ENCODE measurements around the gene SAPCD1.

The SAPCD1 gene

DNA sequence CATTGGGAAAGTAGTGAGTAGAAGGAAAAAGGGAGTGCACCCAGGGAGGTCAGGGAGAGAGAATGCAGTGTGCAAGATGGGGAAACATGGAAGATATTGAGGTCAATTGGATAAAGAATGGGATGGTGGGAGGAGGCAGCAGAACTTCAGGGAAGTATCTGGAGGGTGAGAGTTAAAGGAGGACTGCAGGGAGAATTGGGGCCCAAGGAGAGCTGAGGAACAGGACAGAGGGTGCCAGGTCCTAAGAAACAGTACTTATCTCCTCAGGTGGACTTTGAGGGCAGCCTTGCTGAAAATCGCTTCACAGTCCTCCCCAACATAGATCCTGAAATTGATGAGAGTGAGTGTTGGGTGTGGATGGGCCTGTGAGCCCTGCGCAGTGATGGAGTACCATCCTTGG lies 4.2 kb upstream of the SAPCD1 start:
- DNase-seq = no peak

GRCh38 chr6:31760790-31761189 lies 1.7 kb upstream of the SAPCD1 start:
- no peak for DNase-seq

DNA sequence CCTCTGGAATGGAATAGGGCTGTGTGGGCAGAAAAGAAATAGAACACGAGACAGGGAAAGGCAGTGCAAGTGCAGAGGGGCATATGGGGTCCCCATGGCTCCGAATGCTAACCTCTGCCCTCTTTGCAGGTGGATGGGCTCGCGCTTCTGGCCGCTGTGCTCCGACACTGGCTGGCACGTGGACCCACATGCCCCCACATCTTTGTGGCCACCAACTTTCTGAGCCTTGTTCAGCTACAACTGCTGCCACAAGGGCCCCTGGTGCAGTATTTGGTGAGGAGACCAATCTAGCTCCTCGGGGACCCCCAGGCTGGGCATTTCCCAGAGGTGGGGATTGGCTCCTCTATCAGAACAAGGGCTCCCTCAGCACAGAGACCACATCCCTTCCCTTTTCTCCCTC lies 1.1 kb upstream of the SAPCD1 start:
- no peak for DNase-seq

GRCh38 chr6:31762878-31763618 lies 592 bp downstream of the SAPCD1 start:
- no peak for DNase-seq

DNA sequence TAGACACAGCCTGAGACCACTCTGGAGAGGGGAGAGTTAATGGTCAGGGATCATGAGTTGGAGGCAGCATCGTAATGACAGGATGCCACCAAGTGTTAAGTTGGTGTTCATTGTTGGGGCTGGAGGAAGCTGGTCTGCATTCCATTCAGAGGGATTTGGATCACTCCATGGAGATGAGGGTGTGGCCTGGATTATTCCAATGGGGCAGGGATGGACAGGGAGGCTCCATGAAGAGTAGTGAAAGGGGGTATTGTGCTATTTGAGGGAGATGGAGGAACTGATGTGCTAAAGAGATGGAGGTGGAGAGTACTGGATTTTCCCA lies 1.1 kb downstream of the SAPCD1 start:
- no peak for DNase-seq

DNA sequence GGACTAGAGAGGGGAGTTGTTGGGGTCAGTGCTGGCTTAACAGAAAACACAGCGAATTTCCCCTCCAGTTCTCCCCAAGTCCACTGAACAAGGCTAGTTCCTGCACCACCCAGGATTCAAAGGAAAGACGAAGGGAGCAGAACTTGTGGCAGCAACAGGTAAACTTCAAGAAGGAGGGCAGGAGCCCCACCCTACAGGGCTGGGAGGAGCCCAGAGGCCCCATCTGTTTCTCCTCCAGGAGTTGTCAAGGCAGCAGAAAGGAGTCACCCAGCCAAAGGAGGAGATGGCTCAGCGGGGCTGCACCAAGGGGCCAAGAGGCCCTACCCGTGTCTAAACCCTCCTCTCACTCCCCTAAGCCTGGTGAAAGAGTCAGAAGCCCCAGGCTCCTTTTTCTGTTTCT lies 1.7 kb downstream of the SAPCD1 start:
- DNase-seq = no peak

DNA sequence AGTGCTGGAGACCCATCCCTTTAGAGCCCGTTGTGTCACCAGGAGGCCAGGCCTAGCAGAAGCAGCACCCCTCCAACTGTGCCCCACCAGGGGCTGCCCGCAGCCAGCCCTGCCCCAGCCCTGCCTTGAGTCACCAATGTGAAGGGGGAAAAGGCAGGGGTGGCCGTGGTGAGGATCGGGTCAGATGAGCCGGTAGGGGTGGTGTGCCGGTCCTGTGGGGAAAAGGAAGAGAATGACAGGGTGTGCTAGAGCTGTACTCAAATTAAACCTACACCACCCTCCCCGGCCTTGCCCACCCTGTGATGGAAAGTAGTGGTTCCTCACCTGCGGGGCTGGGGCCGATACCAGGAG lies 3.1 kb downstream of the SAPCD1 start:
- DNase-seq = no peak

DNA sequence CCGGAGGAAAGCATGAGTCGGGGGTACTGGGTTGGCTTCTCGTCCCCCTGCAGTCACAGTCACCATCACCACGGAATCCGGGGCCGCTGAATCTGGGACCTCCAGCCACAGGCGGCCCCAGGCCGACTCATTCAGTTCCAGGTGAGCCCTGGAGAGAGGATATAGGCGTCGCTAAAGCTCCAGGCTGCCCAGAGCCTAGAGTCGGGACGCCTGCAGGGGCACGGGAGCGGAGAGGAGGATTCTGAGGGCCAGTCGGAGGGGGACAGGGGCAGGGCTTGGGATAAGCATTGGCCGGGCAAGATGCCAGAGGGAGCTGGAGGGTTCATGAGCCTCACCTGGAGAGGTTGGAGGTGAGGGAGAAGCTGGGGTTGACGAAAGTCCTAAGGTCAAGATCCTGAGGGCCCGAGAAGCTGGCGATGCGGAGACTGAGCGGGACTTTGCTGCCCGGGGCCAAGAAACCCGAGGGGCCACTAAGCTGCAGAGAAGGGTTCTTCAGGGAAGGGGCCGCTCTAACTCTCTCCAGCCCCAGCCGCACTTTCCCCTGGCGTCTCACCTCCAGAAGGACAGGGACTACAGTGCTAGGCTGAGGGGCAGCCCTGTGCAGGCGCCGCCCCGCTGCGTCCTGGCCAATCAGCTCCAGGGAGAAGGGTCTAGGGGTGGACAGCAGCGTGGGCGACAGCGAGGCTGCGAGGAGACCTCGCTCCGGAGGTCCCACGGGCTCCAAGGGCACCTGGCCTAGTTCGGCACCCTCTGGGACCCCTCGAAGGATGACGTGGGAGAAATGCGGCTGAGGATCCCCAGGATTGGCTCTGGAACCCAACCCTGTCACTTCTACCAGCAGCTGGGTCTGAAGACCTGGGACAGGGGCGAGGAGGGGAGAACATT lies 3.7 kb downstream of the SAPCD1 start:
- no peak for DNase-seq

GRCh38 chr6:31767096-31767645 lies 4.7 kb downstream of the SAPCD1 start:
- DNase-seq = no peak

DNA sequence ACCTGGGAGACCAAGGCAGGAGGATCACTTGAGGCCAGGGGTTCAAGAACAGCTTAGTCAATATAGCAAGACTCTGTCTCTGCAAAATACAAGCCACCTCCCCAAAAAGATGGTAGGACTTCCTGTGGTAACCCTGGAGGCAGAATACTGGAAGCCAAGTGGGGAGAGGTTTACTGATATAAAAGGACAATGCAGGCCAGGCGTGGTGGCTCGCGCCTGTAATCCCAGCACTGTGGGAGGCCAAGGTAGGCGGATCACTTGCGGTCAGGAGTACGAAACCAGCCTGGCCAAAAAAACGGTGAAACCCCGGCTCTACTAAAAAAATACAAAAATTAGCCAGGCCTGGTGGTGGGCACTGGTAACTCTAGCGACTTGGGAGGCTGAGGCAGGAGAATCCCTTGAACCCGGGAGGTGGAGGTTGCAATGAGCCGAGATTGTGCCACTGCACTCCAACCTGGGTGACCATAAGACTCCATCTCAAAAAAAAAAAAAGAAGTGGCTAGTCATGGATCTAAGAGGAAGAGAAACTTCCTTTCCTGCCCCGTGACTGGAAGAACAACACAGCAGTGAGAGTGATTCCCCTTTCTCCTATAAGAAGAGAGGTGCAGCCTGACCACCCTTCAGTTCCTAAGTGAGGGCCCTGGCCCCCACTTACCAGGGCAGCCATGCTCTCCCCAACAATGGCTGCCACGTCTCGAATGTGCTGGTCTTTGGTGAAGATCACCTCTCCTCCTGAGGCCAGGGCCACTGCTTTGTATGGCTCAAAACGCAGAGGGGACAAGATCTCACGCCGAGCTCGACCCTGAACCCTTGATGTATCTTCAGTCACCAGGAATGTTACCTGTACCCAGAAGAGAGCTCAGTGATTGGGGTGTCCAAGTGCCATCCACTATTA lies 6.2 kb downstream of the SAPCD1 start:
- DNase-seq = no peak

DNA sequence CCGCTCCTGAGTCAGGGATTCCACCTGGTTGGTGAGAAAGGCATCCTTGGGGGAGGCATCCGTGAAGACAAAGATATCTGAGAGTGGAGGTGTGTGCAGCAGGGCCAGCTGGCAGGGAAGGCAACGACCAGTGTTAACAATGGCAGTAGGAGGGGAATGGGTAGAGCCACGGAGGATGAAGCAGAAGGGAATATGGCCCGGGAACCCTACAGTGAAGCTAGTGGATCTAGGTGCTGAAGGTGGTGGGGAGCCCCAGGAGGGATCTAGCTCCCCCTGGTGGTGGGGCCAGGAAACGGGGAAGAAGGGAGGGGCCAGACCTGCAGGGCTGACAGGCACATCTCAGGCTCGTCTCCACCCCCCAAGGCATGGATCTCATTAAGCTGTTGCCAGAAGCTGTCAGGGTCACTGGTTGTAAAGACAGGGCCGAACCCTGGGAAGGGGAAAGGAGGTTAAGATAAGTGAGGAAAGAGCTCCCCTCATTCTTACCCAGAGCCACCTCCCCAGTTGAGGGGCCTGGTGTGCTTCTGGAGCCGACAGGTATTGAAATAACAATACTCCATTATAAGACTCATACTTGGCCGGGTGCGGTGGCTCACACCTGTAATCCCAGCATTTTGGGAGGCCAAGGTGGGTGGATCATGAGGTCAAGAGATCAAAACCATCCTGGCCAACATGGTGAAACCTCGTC lies 7.4 kb downstream of the SAPCD1 start:
- peak; percentile 21 for DNase-seq

- no peak for DNase-seq
Measured at GRCh38 chr6:31770860-31771259, 8.4 kb downstream of the SAPCD1 start.

GRCh38 chr6:31771992-31772358 lies 9.5 kb downstream of the SAPCD1 start:
- no peak for DNase-seq

DNA sequence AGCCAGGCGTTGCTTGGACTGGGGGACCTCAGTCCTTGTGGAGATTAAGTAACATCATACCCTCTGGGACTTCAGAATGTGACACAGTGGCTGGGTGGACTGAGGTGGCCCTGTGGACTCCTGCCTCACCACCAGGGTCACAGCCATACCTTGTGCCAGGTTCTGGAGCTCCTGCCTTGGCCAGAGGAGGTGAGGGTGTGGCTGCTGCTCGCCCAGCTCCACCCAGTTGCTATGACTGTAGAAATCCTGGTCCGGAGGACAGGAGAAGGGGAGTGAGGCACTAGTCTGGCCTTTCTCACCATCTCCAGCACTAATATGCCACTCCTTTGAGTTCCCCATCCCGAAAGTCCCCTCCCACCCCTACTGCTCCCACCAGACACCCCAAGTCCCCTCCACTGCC lies 12.7 kb downstream of the SAPCD1 start:
- DNase-seq = no peak

DNA sequence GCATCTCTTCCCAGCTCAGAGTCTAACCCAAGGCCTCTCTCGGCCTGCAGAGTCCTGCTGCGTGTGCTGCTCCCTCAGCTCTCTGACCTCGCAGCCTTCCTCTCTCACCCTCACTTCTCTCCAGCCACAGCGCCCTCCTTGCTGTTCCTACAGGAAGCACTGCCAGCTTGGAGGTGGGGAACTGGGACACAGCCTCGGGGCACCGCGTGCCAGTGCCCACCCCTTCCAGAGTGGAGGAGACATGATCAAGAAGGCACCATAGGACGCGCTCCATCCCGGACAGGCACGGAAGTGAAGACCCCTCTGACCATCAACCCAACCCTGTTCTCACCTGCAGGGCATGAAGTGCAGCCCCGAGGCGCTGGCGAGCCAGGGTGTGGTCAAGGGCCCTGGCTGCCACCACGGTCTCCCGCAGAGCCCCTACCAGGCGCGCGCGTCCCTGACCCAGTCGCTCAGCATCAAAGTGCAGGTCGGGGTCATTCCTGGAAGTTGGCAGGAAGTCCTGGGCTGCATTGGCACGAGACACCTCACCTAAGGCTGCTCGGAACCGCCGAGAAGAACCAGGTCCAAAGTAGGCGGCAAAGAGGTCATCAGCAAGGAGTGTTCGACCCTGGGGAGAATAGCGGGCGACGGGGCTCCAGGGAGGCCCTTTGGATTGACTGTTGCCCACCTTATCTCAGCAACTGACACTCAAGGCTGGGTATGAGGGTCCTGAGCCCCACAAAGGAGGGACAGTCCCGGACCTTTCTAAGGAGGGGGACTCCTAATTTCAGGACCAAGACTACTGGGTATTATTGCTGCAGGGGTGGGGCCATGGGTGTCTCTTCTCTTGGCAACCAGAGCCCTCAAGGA lies 13.4 kb downstream of the SAPCD1 start:
- DNase-seq = no peak

GRCh38 chr6:31776485-31776988 lies 14.1 kb downstream of the SAPCD1 start:
- no peak for DNase-seq

DNA sequence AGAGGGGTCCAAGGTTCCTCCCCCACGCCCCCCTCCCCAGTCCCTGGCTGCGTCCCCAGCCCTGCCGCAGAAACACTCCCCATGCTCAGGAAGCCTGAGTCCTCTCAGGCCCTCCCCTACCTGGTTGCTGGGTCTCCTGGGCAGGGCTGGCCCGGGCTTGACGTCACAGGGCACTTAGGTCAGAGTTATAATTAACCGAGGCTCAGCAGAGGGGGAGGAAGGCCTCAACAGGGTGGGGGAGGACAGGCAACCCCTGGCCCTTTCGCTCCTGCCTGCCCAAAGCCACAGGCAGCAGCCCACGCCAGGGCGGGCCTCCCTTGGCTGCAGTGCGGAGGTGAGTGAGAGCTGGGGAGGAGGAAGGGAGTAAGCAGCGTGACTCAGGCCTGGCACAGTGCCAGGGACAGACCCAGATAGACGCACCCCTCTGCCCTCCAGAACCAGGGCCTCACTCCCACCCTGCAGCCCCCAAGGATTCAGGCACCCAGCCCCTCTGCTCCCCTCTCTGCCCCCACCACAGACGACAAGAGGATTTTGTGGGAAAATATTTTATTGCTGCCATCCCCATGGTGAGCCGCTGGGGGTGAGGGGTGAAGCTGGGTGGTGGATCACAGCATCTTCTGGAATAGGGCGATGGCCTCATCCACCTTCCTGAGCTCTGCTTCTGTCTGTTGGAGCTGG lies 14.7 kb downstream of the SAPCD1 start, which contains the start of gene VWA7:
VWA7 (minus strand) TSS at position 340 of the 678 bp plus-strand sequence. CDS start 549 bp downstream, outside the sequence.
- no peak for DNase-seq

GRCh38 chr6:31777667-31778050 lies 15.2 kb downstream of the SAPCD1 start:
- DNase-seq = no peak

- DNase-seq = no peak
Measured at GRCh38 chr6:31778193-31778592, 15.7 kb downstream of the SAPCD1 start.

DNA sequence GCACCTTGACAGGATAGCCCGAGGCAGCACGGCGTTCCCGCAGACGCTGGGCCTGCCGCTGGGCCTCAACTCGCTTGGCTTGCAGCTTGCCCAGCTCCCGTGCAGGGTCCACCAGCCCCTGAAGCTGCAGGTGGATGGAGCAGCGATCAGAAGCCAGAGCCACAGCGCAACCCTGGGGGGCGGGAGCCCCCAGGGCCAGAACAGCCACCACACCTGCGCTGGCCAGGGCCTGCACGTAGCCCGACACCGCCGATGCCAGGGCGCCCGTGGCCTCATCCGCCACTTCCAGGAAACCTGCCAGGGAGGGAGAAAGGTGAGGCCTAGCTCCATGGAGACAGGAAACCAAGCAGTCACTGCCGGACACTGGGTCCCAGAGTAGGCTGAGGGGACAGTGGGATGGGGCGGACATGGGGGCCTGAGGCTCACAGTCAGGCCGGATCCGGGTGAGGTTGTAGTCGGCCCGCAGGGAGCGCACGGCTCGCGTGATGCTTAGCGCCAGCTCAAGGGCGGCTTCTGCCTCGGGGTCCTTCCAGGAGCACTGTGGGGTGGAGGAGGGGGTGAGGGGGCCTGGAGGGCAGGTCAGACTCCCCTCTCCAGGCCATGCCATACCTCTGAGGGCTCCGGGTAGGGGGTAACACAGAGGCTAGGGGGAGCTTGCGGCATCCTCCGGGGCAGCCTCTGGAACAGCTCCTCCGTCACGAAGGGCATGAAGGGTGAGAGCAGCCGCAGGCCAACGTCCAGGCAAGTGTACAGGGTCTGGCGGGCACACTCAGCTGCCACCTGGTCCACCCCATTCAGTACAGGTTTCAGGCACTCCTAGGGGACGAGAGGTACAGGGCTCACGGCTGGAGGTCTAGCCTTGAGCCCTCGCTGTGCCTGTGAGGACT lies 16.8 kb downstream of the SAPCD1 start:
- no peak for DNase-seq
